Forelimb muscle (tissue), 1 donor: Measurements from ENCODE around the gene UBL7. TPM values are rescaled to one million over a fixed set of nuclear protein-coding genes. Genes with fewer than 3 reads are reported as not detected.

ENCODE experiments used
- DNase-seq: peaks from one replicate; pipeline ENCODE4 v3.0.0-alpha.2; 2013; ENCODE audit warnings: low read depth
- polyA plus RNA-seq: library from polyadenylated mRNA; unstranded; fragments of 120-200 nt; gene quantifications from one replicate; pipeline ENCODE4 v1.2.1, GENCODE V29; 2013; ENCODE audit not compliant: insufficient read length

Gene UBL7
- polyA plus RNA-seq, 1 donor, result 33.4 TPM

DNA sequence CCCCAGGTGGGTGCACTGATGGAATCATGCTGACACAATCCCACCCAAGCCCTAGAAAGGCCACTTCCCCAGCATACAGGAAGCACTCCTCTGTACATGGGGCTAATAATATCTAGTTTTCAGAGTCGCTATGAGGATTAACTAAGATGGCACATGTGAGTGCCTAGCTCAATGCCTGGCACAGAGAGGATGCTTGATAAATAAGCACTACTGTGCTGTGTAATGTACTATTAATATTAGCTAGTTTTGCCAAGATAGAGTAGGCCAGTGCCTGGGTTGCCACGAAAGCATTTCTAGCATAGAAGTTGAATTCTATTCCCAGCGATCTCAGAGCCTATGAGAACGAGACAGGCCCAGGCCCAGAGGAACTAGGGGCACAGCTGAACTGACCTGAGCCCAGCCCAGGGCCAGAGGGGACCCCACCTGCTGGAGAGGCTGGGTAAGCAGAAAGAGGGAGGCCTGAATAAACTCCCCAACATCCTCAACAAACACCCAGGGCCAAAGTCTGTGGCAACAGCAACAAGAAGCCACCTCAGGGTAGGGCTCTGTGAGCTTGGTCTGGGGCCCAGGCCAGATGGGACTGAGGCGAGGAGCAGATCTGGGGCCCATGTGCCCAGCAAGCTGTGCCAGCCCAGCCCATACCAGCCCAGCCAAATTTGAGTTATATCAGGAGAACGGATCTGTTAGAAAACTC lies 19.6 kb downstream of the UBL7 start:
- DNase-seq, result no peak

DNA sequence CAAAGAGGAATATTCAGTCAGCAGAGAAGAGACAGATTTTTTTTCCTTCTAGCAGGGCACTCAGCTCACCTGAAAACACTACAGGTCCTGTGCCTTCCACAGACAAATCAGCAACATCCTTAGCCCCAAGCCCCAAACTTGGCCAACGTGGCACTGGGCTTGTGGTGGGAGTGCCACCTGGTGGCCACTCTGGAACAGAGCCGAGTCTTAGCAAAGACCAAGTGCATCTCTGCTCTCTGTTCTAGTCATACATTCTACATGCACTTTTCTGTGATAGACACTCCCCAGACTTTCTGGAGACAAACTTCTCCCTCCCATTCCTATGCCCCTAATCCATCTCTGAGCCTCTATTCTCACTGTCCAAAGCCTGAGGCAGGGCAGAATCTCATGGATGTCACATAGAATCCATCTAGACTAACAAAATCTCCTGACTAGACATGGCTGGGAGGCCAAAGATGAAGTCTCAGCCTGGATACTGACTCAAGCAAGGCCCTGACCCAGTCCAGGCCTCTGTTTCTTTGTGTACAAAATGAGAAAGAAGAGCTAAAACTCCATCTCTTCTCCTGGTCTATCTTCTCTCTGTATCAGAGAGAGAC lies 22.1 kb downstream of the UBL7 start:
- DNase-seq, result no peak

DNA sequence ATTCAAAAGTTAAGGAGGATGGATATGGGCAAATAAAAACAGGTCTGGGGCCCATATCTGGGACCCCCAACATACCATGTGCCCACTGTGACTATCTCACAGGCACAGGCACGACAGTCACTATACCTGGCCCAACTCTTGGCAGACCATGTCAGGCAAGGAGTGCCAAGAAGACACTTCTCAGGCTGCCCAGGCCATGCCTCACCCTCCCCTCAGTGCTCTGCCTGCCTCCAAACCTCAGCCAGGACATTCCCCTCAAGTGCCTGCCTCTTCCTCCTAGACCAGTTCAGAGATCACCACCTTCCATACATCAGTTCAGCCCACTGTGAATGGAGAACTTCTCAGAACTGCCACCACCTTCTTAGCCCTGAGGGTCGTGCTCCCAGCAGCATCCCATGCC lies 22.8 kb downstream of the UBL7 start:
- DNase-seq, result no peak

DNA sequence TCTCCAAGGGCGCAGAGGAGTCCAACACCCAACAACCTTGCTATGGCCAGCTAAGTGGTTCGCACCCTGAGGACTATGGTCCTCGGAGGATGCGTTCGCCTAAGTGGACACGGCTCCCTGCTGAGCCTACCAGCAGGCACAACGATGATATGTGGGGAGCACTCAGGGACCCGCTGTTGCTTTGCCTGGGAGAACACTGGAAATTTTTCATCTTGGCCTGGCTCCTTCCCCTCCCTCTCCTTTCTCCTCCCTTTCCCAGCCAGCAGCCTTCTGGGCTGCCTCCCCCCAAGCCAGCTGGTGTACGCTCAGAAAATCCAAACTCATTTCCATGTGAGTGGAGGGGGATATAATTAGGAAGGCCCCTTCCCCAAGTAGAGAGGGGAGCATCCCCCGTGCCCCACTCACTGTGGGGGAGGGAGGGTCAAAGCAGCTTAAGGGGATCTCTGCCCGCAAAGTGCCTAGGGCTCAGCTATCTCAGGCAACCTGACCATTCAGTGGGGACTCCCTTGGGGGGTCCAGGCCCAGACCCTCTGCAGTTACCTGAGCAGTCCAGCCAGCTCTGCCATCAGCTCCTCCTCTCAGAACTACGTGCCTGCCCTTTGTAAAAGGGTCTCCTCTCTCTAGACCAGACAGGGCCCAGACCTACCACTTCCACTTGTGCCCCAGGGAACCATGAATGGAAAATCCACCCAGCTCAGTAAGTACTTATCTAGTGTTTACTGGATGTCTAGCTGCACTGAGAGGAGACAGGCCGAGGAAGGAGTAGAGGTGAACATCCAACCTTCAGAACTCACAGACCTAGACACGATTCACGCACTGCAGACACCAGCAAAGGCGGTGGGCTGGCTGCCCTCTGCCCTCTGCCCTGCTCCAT lies 26.5 kb downstream of the UBL7 start:
- no peak for DNase-seq

DNA sequence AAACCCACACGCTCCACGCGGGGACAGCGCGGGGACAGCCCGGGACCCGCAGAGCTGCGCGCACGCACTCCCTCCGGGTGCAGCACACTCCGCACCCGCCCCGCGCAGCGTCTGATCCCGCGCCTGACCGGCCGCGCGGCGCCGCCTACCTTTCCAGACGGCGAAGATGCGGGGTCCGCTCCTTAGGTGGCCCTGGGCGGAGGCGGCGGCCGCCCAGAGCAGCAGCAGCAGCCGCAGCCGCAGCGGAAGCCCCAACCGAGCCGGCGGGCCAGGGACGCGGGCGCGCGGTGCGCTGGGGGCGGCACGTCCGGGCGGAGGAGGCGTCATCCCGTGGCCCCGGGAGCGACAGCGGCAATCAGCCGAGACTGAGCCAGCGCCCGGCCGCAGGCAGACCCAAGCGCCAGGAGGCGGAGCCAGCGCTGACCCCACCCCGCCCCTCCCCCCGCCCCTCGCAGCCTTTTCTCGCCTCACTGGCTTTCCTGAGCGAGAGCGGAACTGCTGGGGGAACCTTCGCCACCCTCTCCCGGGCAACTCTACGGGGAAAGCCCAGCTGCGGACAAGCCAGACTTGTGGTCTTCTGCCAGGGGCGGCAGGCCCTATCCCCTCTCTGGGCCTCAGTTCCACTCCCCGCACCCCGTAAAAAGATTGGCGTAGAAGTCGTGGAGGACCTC lies 27.2 kb downstream of the UBL7 start, which contains the start of gene SEMA7A:
Gene SEMA7A (minus strand): TSS at position 367 of the 671 bp plus-strand sequence. CDS start 40 bp downstream, at position 327.
- no peak for DNase-seq

DNA sequence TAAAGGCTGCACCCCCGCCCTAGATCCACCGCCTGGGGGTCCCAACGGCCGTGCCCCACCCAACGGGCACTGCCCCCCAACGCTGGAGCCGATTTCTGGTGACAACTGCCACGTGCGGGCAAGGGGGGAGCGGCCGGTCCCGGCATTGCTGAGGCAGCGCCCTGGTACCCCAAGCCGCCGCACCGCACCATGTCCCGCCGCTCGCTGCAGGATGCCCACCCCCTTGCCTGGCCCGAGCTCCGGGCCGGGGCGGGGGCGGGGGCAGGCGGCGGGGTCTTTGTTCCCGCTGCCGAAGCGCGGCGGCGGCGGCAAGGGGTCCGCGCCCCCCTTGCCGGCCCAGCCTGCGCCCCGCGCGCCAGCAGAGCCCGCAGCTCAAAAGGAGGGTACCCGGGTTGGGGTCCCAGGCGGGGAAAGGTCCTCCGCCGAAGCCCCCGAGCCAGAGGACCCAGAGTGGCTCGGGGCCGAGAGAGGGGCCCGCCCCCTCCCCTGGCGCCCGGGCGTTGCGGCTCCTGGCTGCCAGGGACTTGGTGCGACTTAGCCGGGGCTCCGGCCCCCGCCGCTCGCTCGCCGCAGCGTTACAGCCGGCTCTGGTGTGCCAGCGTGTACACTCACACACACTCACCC lies 27.9 kb downstream of the UBL7 start:
- DNase-seq, result no peak

DNA sequence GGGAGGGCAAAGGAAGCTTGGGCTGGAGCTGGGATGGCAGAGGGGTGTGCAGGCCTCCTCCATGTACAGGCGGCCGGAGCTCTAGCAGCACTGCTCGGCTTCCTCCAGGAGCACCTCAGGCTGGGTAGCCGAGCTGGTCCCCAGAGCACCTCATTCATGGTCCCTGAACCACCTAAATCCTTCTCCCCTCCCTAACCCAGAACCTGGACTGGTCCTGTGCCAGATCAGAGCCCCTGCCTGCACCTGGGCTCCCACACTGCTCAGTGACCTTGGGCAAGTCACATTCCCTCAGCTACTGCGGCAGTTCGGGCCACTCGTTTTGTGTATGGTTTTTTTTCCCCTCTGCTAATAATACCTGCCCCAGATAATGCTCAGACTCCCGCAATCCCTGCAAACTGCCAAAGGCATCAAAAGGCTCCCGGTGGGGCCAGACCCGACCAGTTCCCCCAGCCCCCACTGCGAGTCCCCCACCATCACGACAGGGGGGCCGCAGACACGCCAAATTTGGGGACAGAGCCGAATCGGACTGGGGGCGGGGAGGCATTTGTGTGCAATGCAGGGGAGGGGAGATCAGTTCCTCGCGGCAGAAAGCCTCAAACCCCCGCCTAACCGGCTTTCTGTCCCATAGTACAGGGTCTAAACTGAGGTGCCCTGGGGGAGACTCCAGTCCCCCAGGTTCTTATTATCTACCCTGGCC lies 28.5 kb downstream of the UBL7 start:
- DNase-seq, result no peak

DNA sequence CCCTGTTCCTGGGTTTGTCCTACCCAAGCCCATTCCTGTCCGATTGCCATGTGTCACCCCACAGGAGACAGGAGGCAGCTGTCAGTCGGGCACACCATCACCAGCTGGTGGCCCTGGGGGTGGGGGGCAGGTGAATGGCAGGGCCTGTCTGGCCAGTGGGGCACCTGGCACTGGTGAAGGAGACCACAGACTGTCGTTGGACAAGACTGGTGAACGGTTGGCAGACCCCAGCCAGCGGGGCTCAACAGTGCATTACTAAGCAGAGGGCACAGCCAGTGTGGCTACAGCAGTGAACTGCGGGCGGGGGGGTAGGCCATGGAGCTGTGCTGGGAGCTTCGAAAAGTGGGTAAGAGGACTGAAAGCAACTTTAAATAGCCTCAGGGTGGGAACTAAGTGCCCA lies 29.3 kb downstream of the UBL7 start:
- DNase-seq, result no peak

DNA sequence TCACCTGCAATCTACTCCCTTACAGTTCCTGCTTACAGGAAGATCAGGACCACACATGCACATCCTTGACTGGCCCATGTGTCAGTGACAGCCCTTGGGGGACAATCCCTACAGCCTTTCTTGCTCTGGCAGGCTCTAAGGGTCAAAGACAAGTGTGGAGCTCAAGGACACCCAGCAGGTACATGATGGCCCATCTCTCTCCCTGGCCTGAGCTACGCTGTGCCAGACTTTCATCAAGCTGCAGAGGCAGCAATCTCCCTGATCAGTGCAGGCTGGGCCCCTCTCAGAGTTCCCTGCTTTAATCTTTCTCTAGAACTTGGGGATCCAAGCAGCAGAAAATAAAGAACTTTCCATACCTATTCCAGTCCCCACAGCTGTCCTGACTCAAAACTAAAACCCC lies 29.8 kb downstream of the UBL7 start:
- DNase-seq, result no peak

DNA sequence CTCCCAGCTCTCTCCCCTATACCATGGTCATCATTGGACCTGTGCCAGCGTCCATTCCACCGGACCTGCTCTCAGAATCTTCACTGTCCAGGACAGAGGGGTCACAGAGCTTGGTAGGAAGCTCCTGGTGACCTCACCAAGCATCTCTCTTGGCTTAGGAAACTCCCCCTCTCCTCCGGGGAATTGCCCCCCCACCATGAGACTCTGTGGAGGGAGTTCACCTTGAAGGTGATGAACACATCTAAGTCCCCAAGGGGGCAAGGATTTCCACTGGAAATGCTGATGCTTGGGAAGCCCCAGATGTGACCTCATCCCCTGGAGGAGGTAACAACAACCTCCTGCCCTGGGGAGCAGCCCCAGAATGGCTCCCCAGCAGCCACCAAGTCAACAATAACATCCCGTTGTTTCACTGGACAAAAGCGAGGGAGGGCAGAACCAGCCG lies 30.4 kb downstream of the UBL7 start:
- no peak for DNase-seq

DNA sequence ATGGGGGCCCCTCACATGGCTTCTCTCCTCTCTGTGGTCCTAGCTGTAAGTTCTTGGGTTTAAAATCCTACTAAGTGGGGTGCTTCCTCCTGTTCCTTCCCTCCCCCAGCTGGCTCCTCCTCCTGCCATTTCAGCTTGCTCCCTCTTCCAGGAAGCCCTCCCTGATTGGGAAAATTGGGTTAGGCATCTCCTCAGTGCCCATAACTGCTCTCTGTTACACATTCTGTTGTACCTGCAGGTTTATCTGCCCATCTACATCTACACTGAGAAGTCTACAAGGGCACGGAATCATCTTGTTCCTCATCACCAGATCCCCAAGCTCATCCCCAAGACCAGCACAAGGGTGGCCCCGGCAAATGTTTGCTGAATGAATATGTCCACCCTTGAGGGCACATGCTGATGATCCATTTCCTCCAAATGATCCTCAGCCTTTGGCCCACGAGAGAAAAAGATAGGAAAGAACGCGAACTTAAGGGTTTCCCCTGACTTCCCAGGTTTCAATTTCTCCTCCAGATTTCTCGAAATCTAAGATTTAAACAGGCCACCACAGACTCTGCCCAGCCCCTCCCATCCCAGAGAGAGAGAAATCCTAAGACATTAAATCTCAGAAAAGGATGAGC lies 31.1 kb downstream of the UBL7 start:
- DNase-seq, result no peak

DNA sequence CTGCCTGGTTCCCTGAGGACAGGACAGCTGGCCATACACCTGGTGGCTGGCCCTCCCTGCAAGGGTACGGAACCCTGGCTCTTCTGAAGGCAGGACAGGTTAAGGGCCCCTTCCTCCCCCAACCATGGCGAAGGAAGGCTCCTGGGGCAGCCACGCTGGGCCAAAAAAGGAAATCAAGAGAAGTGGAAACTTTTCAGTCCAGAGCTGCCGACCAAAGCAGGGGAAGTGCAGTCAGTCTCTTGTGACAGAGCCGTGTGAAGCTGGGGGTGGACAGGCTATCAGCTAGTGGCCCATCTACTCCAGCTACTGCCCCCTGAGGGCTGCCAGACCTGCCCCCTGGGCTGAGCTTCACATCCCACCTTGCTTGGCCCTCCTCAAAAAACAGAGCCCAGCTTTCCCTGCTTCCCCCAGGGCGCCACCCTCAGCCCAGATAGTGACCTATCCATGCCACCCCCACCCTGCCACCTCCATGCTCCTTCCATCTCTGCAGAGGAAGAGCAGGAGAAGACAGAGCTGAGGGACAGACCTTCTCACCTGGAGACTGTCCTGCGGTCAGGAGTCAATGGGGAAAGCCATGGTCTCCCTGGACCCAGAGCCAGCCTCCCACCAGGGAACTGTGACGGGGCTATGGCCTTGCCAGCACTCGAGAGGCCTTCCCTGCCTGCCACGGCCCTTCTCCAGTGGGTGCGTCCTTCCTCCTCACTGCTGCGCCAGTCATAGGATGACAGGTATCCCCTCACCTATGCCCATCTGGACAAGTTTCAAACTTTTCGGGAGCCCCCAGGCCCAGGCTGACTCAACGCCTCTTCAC lies 31.8 kb downstream of the UBL7 start:
- no peak for DNase-seq

DNA sequence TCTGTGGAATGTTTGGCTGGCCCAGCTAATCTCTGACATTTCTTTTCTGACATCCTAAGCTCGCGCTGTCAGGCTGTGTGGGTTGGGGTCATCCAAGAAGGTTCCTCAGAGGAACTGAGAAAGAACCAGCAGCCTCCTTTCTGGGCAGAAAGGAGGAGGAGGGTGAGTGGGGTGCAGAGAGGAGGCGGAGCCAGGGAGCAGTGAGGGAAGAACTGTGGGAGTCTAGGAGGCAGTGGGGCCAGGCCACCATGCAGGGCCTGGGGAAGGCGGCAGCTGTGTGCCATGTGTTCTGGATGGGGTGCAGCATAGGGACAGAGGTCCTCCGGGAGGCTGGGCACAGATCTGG lies 32.5 kb downstream of the UBL7 start:
- no peak for DNase-seq

DNA sequence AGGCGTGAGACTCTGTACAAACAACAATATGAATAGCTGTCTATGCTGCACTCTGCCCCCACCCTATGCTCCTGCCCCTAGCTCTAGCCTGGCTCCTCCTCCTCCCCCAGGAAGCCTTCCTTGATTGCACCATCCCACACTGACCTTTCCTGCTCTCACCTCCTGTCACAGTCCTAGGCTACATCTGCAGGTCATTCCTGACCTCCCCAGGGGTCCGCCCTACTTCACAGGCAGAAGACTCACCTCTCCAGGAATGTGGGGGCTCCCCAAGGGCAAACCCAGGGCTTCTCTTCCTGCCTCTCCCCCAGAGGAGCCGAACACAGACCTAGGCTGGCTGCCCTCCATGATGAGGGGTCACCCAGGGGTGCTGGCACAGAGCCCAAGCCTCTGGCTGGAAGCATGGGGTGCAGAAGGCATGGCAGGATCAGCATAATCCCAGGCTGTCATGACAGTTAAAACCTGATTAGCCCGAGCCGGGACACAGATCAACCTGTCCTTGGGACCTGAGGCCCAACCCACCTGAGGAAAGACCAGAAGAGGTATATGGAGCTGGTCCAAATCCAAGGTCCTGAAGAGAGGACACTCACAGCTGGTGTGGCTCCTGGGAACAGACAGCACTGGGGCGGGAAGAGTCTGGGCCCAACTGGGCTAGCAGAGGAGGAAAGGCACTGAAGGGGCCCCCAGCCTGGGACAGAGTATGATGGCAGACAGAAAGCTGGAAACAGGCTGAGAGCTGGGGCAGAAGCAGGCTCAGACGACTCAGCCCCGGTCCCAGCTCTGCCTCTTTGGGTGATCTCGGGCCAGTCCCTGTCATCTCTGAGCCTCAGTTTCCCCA lies 33.1 kb downstream of the UBL7 start:
- no peak for DNase-seq

DNA sequence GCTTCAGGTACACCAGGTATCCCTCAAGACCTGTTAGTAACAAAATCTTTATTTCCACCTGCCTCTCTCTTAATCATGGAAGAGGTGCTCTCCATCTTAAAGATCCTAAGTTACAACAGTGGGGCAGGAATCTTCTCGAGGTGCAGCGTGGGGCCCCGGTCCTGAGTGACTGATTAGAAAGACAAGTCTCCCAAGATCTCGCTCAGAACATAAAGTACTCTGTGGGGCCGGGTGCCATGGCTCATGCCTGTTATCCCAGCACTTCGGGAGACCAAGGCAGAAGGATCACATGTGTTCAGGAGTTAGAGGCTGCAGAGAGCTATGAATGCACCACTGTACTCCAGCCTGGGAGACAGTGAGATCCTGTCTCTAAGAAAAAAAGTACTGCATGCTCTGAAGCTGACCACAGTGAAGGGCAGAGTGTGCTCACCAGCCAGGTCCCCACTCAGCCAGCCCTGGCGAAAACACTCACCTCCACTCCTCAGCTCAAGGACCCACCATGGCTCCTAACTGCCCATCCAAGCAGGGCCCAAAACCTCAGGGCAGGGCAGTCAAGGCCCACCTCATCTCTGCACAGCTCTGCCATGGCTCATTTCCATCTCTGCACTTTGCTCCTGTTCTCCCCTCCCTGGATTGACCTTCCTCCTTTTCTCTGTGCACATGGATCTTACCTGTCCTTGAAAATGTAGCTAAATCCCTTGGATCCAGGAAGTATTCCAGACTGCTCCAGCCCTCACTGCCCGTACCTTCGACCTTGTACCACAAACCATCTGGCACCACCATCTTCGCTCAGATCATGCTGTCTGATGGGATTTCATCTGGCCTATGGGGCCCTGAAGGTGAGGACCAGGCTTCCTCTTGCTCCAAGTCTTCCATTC lies 34.3 kb downstream of the UBL7 start:
- no peak for DNase-seq

DNA sequence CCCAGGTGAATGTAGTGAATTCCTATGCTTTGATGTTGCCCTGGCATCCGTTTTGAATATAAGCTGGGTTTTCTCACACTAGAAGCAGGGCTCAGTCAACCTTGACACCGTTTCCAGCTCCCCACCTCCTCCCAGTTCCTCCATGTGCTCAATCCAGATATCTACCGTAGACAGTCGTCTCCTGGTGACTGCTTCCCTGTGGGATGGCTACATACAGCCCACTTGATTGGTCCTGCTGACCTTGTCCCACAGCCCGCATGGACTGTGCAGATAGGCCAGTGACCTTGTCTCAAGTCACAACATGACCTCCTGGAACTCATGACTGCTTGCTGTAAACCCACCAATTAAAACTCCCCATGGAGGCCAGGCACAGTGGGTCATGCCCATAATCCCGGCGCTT lies 35.3 kb downstream of the UBL7 start:
- DNase-seq, result no peak

DNA sequence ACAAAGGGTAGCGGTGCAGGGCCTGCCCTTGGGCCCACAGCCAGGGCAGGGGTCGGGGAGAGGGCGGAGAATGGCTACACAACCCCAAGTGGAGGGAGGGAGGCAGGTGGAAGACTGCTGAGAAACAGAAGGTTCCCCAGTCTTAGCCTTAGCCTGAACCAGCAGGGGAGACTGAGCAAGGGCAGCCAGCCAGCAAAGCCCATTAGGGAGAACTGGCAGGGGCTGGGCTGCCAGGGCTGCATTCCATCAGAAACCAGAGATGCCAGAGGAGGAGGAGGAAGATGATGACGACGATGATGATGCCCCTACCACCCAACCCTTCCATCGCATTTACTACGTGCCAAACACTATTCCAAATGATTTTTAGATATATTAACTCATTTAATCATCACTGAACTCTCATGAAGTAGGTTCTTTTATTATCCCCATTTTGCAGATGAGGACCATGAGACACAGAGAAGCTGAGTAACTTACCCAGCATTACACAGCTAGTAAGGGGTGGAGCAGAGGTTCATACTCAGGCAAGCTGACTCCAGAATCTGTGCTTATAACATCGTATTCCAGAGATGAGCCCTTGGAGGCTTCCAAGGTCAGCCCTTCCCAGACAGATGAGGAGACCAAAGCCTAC lies 35.9 kb downstream of the UBL7 start:
- no peak for DNase-seq
